ENCODE results near the gene SLC13A3. TPM values are rescaled to one million over a fixed set of nuclear protein-coding genes. Genes with fewer than 3 reads are reported as not detected.

The SLC13A3 gene
- total RNA-seq, 1 experiment from 2014 or later = 1.3 TPM

GRCh38 chr20:46559001-46559400 is 92.3 kb downstream of the SLC13A3 start:
- H3K9me3 ChIP-seq (ENCODE audit: low read depth, low read length, poor library complexity, severe bottlenecking) = no peaks in the 10 kb centered on the region
- no TSS peak for BruUV-seq (replicated peaks)
- intact Hi-C loops (cut with micrococcal nuclease; ENCODE audit: unreplicated experiment) = no loop called here
- TF ChIP-seq EZH2 (IDR thresholded peaks at IDR 0.05; ENCODE audit: borderline replicate concordance, low read depth, low read length, poor library complexity, severe bottlenecking) (no peak), CTCF (conservative IDR thresholded peaks at IDR 0.05; ENCODE audit: low read depth, low read length) (no peak)
- CTCF ChIA-PET = no interaction called here
- no peak for DNase-seq (ENCODE audit: low spot score)
- H3K4me1 ChIP-seq (ENCODE audit: insufficient read depth, low read length, poor library complexity, severe bottlenecking) = no peaks in the 10 kb centered on the region
- H3K27ac ChIP-seq (ENCODE audit: low read depth, low read length, poor library complexity, severe bottlenecking) = no peak overlapping the region
- H3K36me3 ChIP-seq (ENCODE audit: insufficient read depth, low read length, poor library complexity, severe bottlenecking) = no peaks in the 10 kb centered on the region
- H3K4me3 ChIP-seq (ENCODE audit: low read depth, low read length, poor library complexity, severe bottlenecking) = no peak overlapping the region
- POLR2A ChIA-PET (ENCODE audit: low non-redundant PET) = no interaction called here
- H3K27me3 ChIP-seq (replicated peaks; ENCODE audit: insufficient read depth, low read depth, low read length, poor library complexity) = peaks cover 4% of the 10 kb centered on the region

GRCh38 chr20:46558511-46558959 is 92.7 kb downstream of the SLC13A3 start:
- POLR2A ChIA-PET (ENCODE audit: low non-redundant PET) = no interaction called here
- BruUV-seq (replicated peaks) = no TSS peak
- no peak overlapping the region for H3K27ac ChIP-seq (ENCODE audit: low read depth, low read length, poor library complexity, severe bottlenecking)
- no peaks in the 10 kb centered on the region for H3K9me3 ChIP-seq (ENCODE audit: low read depth, low read length, poor library complexity, severe bottlenecking)
- intact Hi-C loops (cut with micrococcal nuclease; ENCODE audit: unreplicated experiment) = no loop called here
- CTCF ChIA-PET = no interaction called here
- H3K4me3 ChIP-seq (ENCODE audit: low read depth, low read length, poor library complexity, severe bottlenecking) = no peak overlapping the region
- H3K36me3 ChIP-seq (ENCODE audit: insufficient read depth, low read length, poor library complexity, severe bottlenecking) = no peaks in the 10 kb centered on the region
- DNase-seq (ENCODE audit: low spot score) = peak; percentile 12
- TF ChIP-seq CTCF (conservative IDR thresholded peaks at IDR 0.05; ENCODE audit: low read depth, low read length) (no peak), EZH2 (IDR thresholded peaks at IDR 0.05; ENCODE audit: borderline replicate concordance, low read depth, low read length, poor library complexity, severe bottlenecking) (no peak)
- no peaks in the 10 kb centered on the region for H3K4me1 ChIP-seq (ENCODE audit: insufficient read depth, low read length, poor library complexity, severe bottlenecking)
- peaks cover 4% of the 10 kb centered on the region for H3K27me3 ChIP-seq (replicated peaks; ENCODE audit: insufficient read depth, low read depth, low read length, poor library complexity)

GRCh38 chr20:46557231-46557956 is 93.9 kb downstream of the SLC13A3 start:
- Histone ChIP-seq H3K36me3 (ENCODE audit: insufficient read depth, low read length, poor library complexity, severe bottlenecking) (no peaks in the 10 kb centered on the region), H3K9me3 (ENCODE audit: low read depth, low read length, poor library complexity, severe bottlenecking) (no peaks in the 10 kb centered on the region), H3K27ac (ENCODE audit: low read depth, low read length, poor library complexity, severe bottlenecking) (no peak overlapping the region), H3K4me1 (ENCODE audit: insufficient read depth, low read length, poor library complexity, severe bottlenecking) (no peaks in the 10 kb centered on the region), H3K27me3 (replicated peaks; ENCODE audit: insufficient read depth, low read depth, low read length, poor library complexity) (peaks cover 4% of the 10 kb centered on the region), H3K4me3 (ENCODE audit: low read depth, low read length, poor library complexity, severe bottlenecking) (no peak overlapping the region)
- ChIA-PET CTCF (no interaction called here), POLR2A (ENCODE audit: low non-redundant PET) (no interaction called here)
- no TSS peak for BruUV-seq (replicated peaks)
- DNase-seq (ENCODE audit: low spot score) = no peak
- no peak for TF ChIP-seq EZH2 (IDR thresholded peaks at IDR 0.05; ENCODE audit: borderline replicate concordance, low read depth, low read length, poor library complexity, severe bottlenecking)
- TF ChIP-seq CTCF (conservative IDR thresholded peaks at IDR 0.05; ENCODE audit: low read depth, low read length) = no peak
- intact Hi-C loops (cut with micrococcal nuclease; ENCODE audit: unreplicated experiment) = no loop called here
